Epithelial cell of proximal tubule (primary cell): Measurements from ENCODE around the gene SPPL3. TPM values are rescaled to one million over a fixed set of nuclear protein-coding genes. Genes with fewer than 3 reads are reported as not detected.

ENCODE experiments used
- DNase-seq: peaks from one replicate; pipeline ENCODE4 v3.0.0-alpha.2; 2011; ENCODE audit warnings: low read depth
- H3K4me3 ChIP-seq: 2 replicates; pipeline ENCODE4 v1.5.1; 2011; ENCODE audit warnings: low read depth, mild to moderate bottlenecking, low read length
- CTCF ChIP-seq: conservative IDR thresholded peaks from 2 replicates; pipeline ENCODE4 v1.5.1; 2012; ENCODE audit warnings: low read depth, mild to moderate bottlenecking, low read length
- total RNA-seq: library from RNA; depleted of rRNA; stranded (reverse); fragments of >200 nt; gene quantifications from 2 replicates; pipeline ENCODE4 v1.2.3, GENCODE V29; 2015

SPPL3 gene
- total RNA-seq, 1 donor from 2014 or later: 8.6 TPM

- H3K4me3 ChIP-seq: no peak overlapping the region
- no peak for TF ChIP-seq CTCF
- no peak for DNase-seq
These were observed 25.1 kb downstream of the SPPL3 start for GRCh38 chr12:120879102-120879501.

- TF ChIP-seq CTCF: no peak
- DNase-seq: no peak
- H3K4me3 ChIP-seq: no peak overlapping the region
These were observed 29.5 kb downstream of the SPPL3 start for GRCh38 chr12:120874547-120875245.

GRCh38 chr12:120873226-120873625 lies 30.9 kb downstream of the SPPL3 start:
- DNase-seq: no peak
- no peak overlapping the region for H3K4me3 ChIP-seq
- TF ChIP-seq CTCF: no peak

- TF ChIP-seq CTCF: no peak
- H3K4me3 ChIP-seq: no peak overlapping the region
- no peak for DNase-seq
These were observed 31.7 kb downstream of the SPPL3 start for GRCh38 chr12:120872487-120872886.

GRCh38 chr12:120870415-120870814 lies 33.7 kb downstream of the SPPL3 start:
- no peak for TF ChIP-seq CTCF
- no peak for DNase-seq
- no peak overlapping the region for H3K4me3 ChIP-seq

GRCh38 chr12:120869376-120869775 lies 34.8 kb downstream of the SPPL3 start:
- no peak for DNase-seq
- no peak for TF ChIP-seq CTCF
- no peak overlapping the region for H3K4me3 ChIP-seq

GRCh38 chr12:120866108-120866507 lies 38.0 kb downstream of the SPPL3 start:
- no peak overlapping the region for H3K4me3 ChIP-seq
- no peak for TF ChIP-seq CTCF
- DNase-seq: no peak
